HG03469 (cell line): ENCODE measurements around the gene DNAJC16.
A peak's percentile ranks its signal among the peaks of the same experiment; 100 is the strongest.
"Not testable (repeated sequence)": the region's sequence is repeated elsewhere in the genome, so short reads cannot be mapped to it uniquely, and the experiment has no call there.

Experiments
- ATAC-seq: cut with Tn5 transposase; IDR thresholded peaks from one replicate; pipeline ENCODE4 v1.9.1; 2021; ENCODE audit warnings: mild to moderate bottlenecking, moderate library complexity, moderate number of reproducible peaks; ENCODE audit not compliant: unreplicated experiment

DNAJC16 gene

GRCh38 chr1:15506831-15507230, 19.8 kb upstream of the DNAJC16 start:
- ATAC-seq, result no peak

- ATAC-seq, result no peak
Measured at GRCh38 chr1:15507278-15507677, 19.4 kb upstream of the DNAJC16 start.

- ATAC-seq, result no peak
Measured at GRCh38 chr1:15508700-15509487, 17.8 kb upstream of the DNAJC16 start.

GRCh38 chr1:15509586-15509985, 17.1 kb upstream of the DNAJC16 start:
- ATAC-seq, result no peak

- ATAC-seq, result no peak
Measured at GRCh38 chr1:15510611-15511405, 15.8 kb upstream of the DNAJC16 start.

- no peak for ATAC-seq
Measured at GRCh38 chr1:15513192-15513591, 13.5 kb upstream of the DNAJC16 start.

- ATAC-seq, result no peak
Measured at GRCh38 chr1:15513919-15514318, 12.7 kb upstream of the DNAJC16 start.

DNA sequence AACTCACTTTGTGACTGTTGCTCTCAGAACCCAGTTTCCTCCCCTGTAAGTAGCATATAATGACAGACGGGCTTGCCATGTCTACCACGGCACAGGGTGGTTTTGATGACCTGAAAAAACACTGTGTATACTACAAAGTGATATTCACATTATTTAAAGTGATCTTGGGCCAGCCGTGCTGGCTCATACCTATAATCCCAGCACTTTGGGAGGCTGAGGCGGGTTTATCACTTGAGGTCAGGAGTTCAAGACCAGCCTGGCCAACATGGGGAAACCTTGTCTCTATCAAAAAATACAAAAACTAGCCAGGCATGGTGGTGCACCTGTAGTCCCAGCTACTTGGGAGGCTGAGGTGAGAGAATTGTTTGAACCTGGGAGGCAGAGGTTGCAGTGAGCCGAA, 12.1 kb upstream of the DNAJC16 start:
- not testable (repeated sequence) for ATAC-seq

DNA sequence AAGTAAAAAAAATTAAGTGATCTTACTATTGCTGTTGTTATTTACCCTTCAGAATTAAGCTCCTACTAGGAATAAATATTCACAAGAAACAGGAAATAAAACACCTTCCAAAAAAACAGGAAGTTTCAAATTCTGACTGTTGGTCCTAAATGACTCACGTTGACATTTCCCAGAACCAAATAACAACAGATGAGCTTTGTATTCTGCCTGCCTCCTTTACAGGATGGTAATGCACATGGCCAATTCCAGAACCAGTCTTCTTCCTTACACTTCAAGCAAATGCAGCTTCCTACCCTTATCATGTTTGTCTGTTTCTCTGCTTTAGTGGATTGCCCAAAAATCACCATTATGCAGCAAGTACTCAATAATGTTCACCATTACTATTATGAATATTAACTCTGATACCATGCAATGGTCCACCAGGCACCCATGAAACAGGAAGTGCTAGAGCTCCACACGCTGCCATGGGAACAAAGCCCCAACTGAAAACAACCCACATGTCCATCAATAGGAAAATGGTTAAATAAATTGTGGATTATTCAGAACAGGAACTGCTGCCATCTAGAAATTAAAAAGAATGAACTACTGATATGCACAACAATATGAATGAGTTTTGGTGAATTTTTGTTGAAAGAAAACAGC, 11.5 kb upstream of the DNAJC16 start:
- ATAC-seq, result no peak

GRCh38 chr1:15519625-15520024, 7.0 kb upstream of the DNAJC16 start:
- no peak for ATAC-seq

- not testable (repeated sequence) for ATAC-seq
Measured at GRCh38 chr1:15521206-15521906, 5.3 kb upstream of the DNAJC16 start.

- ATAC-seq, result no peak
Measured at GRCh38 chr1:15522551-15522950, 4.1 kb upstream of the DNAJC16 start.

DNA sequence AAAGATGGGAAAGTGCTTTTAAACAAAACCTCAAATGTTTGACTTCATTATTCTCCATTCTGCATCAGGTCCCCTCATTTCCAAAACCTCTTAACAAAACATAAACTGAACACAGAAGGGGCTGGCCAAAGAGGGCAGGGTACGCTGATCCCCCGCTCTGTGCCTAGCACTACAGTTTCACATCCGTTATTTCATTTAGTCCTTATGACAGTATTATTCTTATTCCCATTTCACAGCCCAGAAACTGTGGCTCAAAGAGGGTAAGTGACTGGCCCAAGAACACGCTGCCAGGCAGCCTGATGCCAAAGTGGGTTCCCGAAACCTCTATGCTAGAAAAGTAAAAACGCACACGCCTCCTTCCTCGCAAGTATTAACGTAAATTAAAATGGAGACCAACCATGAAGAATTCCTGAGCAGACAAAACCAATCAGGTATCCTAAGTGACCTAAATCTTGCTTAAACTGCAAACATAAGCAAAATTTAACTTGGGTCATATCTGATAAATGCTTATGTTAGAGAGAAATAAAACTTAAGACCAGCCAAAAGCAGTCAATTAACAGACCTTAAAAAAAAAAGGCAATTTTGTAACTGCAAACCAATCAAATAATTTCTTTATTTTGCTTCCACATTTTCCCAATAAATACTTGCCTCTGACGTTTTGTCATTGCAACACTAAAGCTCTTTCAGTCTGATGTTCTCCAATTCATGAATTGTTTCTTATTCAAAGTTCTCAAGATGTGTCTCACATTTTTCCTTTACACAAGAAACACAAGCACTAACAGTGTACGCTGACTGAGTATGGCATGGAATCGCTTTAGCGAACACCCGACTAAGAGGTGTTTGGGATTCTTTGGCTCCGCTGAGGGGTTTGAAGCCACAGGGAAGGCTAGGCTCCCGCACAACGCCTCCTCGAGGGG, 3.3 kb upstream of the DNAJC16 start:
- no peak for ATAC-seq

DNA sequence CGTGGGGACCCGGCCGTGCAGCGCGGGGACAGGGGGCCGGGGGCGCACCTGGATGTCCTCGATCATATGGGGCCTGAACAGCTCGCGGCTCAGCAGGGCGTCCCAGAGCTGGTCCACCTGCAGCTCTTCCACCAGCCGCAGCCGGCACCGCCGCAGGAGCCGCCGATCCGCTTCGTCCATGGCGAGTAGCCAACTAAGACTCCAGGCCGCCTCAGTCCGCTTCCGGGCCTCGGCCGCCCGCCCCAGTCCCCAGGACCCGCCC, 2.7 kb upstream of the DNAJC16 start, which contains the start of gene CASP9:
CASP9 (minus strand) TSS at position 195 of the 262 bp plus-strand sequence; CDS start at position 180, 15 bp downstream.
- peak; percentile 7 for ATAC-seq

DNA sequence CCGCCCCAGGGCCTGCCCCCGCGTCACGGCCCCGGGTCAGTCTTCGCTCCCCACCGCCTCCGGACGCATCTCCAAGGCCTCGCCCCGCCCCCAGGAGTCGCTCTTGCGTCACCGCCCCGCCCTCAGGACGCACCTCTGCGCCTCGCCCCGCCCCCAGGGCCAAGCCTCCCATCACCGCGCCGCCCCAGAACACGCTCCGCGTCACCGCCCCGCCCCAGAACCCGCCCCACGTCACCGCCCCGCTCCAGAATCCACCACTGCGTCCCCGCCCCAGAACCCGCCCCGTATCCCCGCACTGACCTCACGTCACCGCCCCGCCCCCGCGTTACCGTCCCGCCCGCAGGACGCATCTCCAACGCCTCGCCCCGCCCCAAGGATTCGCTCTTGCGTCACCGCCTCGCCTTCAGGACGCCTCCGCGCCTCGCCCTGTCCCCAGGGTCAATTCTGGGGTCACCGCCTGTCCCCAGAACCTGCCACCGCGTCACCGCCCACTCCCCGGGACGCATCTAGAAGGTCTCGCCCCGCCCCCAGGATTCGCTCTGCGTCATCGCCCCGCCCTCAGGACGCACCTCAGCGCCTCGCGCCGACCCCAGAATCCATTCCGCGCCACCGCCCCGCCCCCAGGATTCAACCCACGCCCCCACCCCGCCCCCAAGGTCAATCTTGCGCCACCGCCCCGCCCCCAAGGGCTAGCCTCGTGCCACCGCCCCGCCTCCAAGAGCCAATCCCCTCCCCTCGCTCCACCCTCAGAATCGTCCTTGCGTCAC, 2.2 kb upstream of the DNAJC16 start:
- ATAC-seq, result peak; percentile 21

- ATAC-seq, result no peak
Measured at GRCh38 chr1:15525050-15526020, 1.3 kb upstream of the DNAJC16 start.

- ATAC-seq, result no peak
Measured at GRCh38 chr1:15526021-15526489, 593 bp upstream of the DNAJC16 start.

DNA sequence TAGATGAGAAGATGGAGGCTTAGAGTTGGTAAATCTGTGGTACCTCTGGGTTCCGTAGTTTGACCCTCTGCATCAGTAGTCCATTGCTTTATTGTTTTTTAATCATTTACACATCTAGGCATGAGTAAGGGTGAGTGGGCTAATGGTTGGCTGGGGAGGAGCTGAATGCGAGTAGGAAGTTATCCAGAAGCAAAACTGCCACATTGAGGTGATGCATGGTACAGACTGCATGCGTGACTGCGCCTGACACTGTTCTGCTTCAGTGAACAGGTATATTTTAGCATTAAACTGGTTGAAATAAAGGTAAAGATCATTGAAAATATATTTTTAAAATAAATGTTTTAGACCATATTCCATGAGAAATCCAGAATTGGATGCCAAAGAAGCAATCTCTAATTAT, 4.4 kb downstream of the DNAJC16 start:
- no peak for ATAC-seq
